Parathyroid adenoma (tissue), 2 donors: ENCODE measurements around the gene ATP9B.

Experiments
- H2AFZ ChIP-seq: fragments of 300-600 bp; sonication (generic); one replicate; pipeline ENCODE4 v1.7.0; 2017; ENCODE audit warnings: antibody characterized with exemption, mild to moderate bottlenecking
- H3K27ac ChIP-seq: fragments of 300-600 bp; sonication (generic); one replicate; pipeline ENCODE4 v1.7.0; 2017
- H3K27me3 ChIP-seq: fragments of 300-600 bp; sonication (generic); one replicate; pipeline ENCODE4 v1.7.0; 2017; ENCODE audit warnings: low read length; ENCODE audit not compliant: control insufficient read depth, insufficient read depth
- H3K36me3 ChIP-seq: fragments of 300-600 bp; sonication (generic); one replicate; pipeline ENCODE4 v1.7.0; 2017; ENCODE audit warnings: low read length; ENCODE audit not compliant: control insufficient read depth, insufficient read depth
- H3K4me1 ChIP-seq: fragments of 300-600 bp; sonication (generic); one replicate; pipeline ENCODE4 v1.7.0; 2017; ENCODE audit warnings: control low read depth
- H3K4me2 ChIP-seq: fragments of 300-600 bp; sonication (generic); one replicate; pipeline ENCODE4 v1.7.0; 2017; ENCODE audit warnings: low read length
- H3K4me3 ChIP-seq: fragments of 300-600 bp; sonication (generic); one replicate; pipeline ENCODE4 v1.7.0; 2017; ENCODE audit warnings: low read depth, low read length
- H3K79me2 ChIP-seq: fragments of 300-600 bp; sonication (generic); one replicate; pipeline ENCODE4 v1.7.0; 2017; ENCODE audit warnings: control low read depth
- H3K9ac ChIP-seq: fragments of 300-600 bp; sonication (generic); one replicate; pipeline ENCODE4 v1.7.0; 2017; ENCODE audit warnings: mild to moderate bottlenecking
- H3K9me3 ChIP-seq: fragments of 300-600 bp; sonication (generic); one replicate; pipeline ENCODE4 v1.7.0; 2017; ENCODE audit warnings: low read length; ENCODE audit not compliant: control insufficient read depth
- TF ChIP-seq, protein P1 (sequence below): fragments of 300-600 bp; sonication (generic); IDR thresholded peaks from one replicate; pipeline ENCODE4 v1.7.0; 2017; ENCODE audit warnings: antibody characterized with exemption, mild to moderate bottlenecking
- donor health status: primary hyperparathyroidism.

The ATP9B gene

DNA sequence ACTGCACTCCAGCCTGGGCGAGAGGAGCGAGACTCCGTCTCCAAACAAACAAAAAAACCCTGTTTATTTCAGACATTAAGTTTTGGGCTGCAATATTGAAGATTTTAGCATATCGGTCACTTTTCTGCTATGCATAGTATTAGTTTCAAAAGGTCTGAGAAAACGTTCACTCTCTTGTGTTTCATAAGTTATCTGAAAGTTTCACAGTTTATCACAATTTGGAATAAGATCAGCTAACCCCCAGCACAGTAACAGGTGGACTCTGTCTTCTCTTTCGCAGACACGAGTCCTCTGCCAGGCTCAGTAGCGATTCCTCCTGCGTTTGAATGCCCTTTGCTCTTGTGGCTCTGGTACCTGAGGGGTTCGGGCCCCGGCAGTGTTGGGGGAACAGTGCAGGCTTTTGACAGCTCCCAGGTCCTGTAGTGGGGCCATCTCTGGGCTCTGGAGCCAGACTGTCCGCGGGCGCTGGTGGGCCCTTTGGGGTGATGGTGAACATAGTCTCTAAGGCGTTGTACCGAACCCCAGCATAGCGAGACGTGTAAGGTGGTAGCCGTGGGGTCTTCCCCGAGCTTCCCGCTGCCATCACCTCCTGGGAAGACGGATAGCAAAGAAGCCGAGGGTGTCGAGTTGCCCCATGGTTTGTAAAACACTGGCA, 347.0 kb downstream of the ATP9B start:
- Histone ChIP-seq H3K9ac (no peak overlapping the region), H3K36me3 (no peaks in the 10 kb centered on the region), H3K4me3 (no peak overlapping the region), H3K27ac (no peak overlapping the region), H3K9me3 (no peaks in the 10 kb centered on the region), H2AFZ (no peak overlapping the region), H3K4me1 (no peaks in the 10 kb centered on the region), H3K27me3 (no peaks in the 10 kb centered on the region), H3K79me2 (no peaks in the 10 kb centered on the region), H3K4me2 (no peak overlapping the region)
- TF ChIP-seq, protein P1, sequence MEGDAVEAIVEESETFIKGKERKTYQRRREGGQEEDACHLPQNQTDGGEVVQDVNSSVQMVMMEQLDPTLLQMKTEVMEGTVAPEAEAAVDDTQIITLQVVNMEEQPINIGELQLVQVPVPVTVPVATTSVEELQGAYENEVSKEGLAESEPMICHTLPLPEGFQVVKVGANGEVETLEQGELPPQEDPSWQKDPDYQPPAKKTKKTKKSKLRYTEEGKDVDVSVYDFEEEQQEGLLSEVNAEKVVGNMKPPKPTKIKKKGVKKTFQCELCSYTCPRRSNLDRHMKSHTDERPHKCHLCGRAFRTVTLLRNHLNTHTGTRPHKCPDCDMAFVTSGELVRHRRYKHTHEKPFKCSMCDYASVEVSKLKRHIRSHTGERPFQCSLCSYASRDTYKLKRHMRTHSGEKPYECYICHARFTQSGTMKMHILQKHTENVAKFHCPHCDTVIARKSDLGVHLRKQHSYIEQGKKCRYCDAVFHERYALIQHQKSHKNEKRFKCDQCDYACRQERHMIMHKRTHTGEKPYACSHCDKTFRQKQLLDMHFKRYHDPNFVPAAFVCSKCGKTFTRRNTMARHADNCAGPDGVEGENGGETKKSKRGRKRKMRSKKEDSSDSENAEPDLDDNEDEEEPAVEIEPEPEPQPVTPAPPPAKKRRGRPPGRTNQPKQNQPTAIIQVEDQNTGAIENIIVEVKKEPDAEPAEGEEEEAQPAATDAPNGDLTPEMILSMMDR: no peak

DNA sequence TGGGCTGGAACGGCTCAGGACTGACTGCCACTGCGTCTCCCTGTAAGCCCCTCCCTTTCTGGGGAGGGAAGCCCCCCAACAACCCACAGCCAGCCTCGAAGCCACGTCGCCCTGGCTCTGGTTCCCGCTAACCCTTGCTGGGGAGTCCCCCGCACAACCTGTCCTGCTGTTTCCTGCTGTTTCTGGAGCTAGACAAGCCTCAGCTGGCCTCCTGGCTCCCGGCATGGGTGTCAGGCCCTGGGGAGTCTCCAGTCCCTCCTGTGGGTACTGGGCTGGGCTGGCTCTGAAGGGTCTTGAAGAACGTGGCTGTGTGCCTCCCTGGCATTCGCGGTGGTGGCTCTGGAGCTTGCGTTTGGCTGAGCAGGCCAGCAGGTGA, 347.5 kb downstream of the ATP9B start:
- Histone ChIP-seq H2AFZ (no peak overlapping the region), H3K36me3 (no peaks in the 10 kb centered on the region), H3K9ac (no peak overlapping the region), H3K4me2 (no peak overlapping the region), H3K27ac (no peak overlapping the region), H3K79me2 (no peaks in the 10 kb centered on the region), H3K27me3 (no peaks in the 10 kb centered on the region), H3K9me3 (no peaks in the 10 kb centered on the region), H3K4me3 (no peak overlapping the region), H3K4me1 (no peaks in the 10 kb centered on the region)
- TF ChIP-seq, protein P1: no peak

DNA sequence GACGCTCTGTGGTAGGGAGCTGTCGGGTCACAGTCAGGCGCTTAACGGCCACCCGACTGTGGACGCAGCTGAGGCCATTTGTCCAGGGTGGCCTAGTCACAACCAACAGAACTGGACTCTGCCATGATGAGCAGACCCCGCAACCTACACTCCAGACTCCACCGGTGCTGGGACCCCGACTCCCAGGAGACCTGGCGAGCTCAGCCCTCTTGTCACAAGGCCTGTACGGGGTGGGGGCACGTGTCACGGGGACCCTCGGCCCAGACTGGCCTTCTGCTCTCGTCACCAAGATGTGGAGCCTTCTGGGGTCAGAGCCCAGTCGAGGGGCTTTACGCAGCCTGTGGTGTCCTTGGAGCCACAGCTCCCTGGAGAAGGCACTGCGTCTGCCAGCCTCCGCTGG, 349.0 kb downstream of the ATP9B start:
- Histone ChIP-seq H3K27ac (no peak overlapping the region), H3K9me3 (no peaks in the 10 kb centered on the region), H3K27me3 (no peaks in the 10 kb centered on the region), H3K79me2 (no peaks in the 10 kb centered on the region), H3K4me1 (no peaks in the 10 kb centered on the region), H3K4me2 (no peak overlapping the region), H3K4me3 (no peak overlapping the region), H3K36me3 (no peaks in the 10 kb centered on the region), H2AFZ (no peak overlapping the region), H3K9ac (no peak overlapping the region)
- TF ChIP-seq, protein P1: no peak

DNA sequence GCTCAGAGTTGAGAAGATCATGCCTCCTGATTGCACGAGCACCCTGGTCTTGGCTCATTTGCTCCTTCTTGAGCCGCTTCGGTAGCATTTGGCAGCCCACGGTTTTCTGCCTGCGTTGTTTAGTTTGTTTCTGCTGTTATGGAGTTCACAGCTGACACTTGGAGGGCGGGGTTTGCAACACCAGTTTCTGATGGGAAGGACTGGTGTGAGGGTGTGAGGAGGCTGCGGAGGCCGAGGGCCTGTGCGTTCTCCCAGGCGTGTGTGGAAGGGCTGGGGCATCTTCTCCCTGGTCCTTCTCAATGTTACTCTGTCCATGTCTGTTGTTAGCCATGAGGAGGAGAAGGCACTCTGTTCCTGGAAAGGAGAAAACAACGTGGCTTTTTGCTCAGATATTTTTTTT, 349.4 kb downstream of the ATP9B start:
- H3K27me3 ChIP-seq: no peaks in the 10 kb centered on the region
- no peaks in the 10 kb centered on the region for H3K4me1 ChIP-seq

More for the DNA sequence above, 349.4 kb downstream of the ATP9B start:
- Histone ChIP-seq H3K9ac (no peak overlapping the region), H3K4me2 (no peak overlapping the region), H3K4me3 (no peak overlapping the region), H3K27ac (no peak overlapping the region), H2AFZ (no peak overlapping the region), H3K36me3 (no peaks in the 10 kb centered on the region), H3K79me2 (no peaks in the 10 kb centered on the region), H3K9me3 (no peaks in the 10 kb centered on the region)
- TF ChIP-seq, protein P1: no peak
